Measurements from ENCODE around the gene GET3.
"Not testable (repeated sequence)": the region's sequence is repeated elsewhere in the genome, so short reads cannot be mapped to it uniquely, and the experiment has no call there.

The GET3 gene

DNA sequence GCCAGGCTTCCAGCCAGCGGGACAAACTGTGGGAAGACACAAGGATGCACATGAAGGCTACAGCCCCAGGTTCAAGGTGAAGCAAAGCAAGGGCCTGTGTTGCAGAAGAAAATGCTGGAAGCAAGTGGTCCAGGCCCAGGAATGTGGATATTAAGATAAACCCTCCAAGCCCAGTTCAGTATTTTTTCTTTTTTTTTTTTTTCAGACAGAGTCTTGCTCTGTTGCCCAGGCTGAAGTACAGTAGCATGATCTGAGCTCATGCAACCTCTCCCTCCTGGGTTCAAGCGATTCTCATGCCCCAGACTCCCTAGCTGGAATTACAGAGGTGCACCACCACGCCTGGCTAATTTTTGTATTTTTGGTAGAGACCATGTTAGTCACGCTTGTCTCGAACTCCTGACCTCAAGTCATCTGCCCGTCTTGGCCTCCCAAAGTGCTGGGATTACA lies 59.9 kb downstream of the GET3 start:
- no peak for TF ChIP-seq ZFX (IDR thresholded peaks at IDR 0.05)
- TF ChIP-seq, protein P1, sequence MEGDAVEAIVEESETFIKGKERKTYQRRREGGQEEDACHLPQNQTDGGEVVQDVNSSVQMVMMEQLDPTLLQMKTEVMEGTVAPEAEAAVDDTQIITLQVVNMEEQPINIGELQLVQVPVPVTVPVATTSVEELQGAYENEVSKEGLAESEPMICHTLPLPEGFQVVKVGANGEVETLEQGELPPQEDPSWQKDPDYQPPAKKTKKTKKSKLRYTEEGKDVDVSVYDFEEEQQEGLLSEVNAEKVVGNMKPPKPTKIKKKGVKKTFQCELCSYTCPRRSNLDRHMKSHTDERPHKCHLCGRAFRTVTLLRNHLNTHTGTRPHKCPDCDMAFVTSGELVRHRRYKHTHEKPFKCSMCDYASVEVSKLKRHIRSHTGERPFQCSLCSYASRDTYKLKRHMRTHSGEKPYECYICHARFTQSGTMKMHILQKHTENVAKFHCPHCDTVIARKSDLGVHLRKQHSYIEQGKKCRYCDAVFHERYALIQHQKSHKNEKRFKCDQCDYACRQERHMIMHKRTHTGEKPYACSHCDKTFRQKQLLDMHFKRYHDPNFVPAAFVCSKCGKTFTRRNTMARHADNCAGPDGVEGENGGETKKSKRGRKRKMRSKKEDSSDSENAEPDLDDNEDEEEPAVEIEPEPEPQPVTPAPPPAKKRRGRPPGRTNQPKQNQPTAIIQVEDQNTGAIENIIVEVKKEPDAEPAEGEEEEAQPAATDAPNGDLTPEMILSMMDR (conservative IDR thresholded peaks at IDR 0.05), result no peak
- no peak overlapping the region for H3K27ac ChIP-seq

DNA sequence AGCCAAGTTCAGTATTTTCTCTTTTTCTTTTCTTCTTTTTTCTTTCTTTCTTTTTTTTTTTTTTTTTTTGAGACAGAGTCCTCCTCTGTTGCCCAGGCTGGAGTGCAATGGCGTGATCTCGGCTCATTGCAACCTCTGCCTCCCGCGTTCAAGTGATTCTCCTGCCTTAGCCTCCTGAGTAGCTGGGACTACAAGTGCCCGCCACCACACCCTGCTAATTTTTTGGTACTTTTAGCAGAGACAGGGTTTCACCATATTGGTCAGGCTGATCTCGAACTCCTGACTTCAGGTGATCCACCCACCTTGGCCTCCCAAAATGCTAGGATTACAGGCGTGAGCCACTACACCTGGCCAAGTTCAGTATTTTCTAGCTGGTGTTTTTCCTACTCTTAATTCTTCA lies 60.3 kb downstream of the GET3 start:
- not testable (repeated sequence) for H3K27ac ChIP-seq

All from C4-2B (cell line).